OCI-LY3 (cell line): ENCODE measurements around the gene NAA60.

Experiments used
- H2AFZ ChIP-seq: fragments of 200-600, 300-600 bp; shearing (Covaris generic); 2 replicates; pipeline ENCODE4 v1.6.0; 2014; ENCODE audit warnings: antibody characterized with exemption, low read depth, low read length
- H3K27ac ChIP-seq: fragments of 200-600, 300-600 bp; sonication (generic); 2 replicates; pipeline ENCODE4 v1.5.1; 2014; ENCODE audit warnings: mild to moderate bottlenecking, low read length, moderate library complexity, mixed read lengths
- H3K27me3 ChIP-seq: fragments of 200-600, 300-600 bp; sonication (generic); 2 replicates; pipeline ENCODE4 v1.6.1; 2014; ENCODE audit warnings: low read depth, low read length, mixed read lengths
- H3K36me3 ChIP-seq: fragments of 200-600, 300-600 bp; sonication (generic); replicated peaks from 2 replicates; pipeline ENCODE3; 2014; ENCODE audit warnings: low read depth, low read length, mixed read lengths
- H3K4me1 ChIP-seq: fragments of 300-600, 200-600 bp; sonication (generic); 2 replicates; pipeline ENCODE4 v1.6.1; 2014; ENCODE audit warnings: low read length, mixed read lengths
- H3K4me2 ChIP-seq: fragments of 200-600, 300-600 bp; sonication (generic); 2 replicates; pipeline ENCODE4 v1.6.1; 2014; ENCODE audit warnings: low read length, mixed read lengths
- H3K4me3 ChIP-seq: fragments of 300-600, 200-600 bp; sonication (generic); 2 replicates; pipeline ENCODE4 v1.5.1; 2014; ENCODE audit warnings: antibody characterized with exemption, mild to moderate bottlenecking, low read length, moderate library complexity
- H3K79me2 ChIP-seq: fragments of 300-600, 200-600 bp; shearing (Covaris generic); 2 replicates; pipeline ENCODE4 v1.6.1; 2014; ENCODE audit warnings: mild to moderate bottlenecking, low read length, mixed read lengths
- H3K9ac ChIP-seq: fragments of 300-600, 200-600 bp; shearing (Covaris generic); 2 replicates; pipeline ENCODE4 v1.6.0; 2014; ENCODE audit warnings: mild to moderate bottlenecking, low read length, moderate library complexity
- H3K9me3 ChIP-seq: fragments of 200-600, 300-600 bp; shearing (Covaris generic); 2 replicates; pipeline ENCODE4 v1.6.1; 2014; ENCODE audit warnings: low read length, mixed read lengths; ENCODE audit not compliant: insufficient read depth
- H4K20me1 ChIP-seq: fragments of 200-600, 300-600 bp; sonication (generic); 2 replicates; pipeline ENCODE4 v1.6.1; 2016; ENCODE audit warnings: low read length, mixed read lengths; ENCODE audit not compliant: insufficient read depth
- EZH2phosphoT487 ChIP-seq: fragments of 200-600 bp; shearing (Covaris generic); IDR thresholded peaks from 2 replicates; pipeline ENCODE4 v1.6.1; 2018; ENCODE audit warnings: antibody characterized with exemption, mixed run types, low read depth
- TF ChIP-seq, protein P1 (sequence below): fragments of 200-600, 300-600 bp; sonication (generic); IDR thresholded peaks from 2 replicates; pipeline ENCODE4 v1.5.1; 2014; ENCODE audit warnings: antibody characterized with exemption, low read length, low read depth

The NAA60 gene

GRCh38 chr16:3480901-3481695 is 37.6 kb downstream of the NAA60 start:
- Histone ChIP-seq H3K9me3 (no peaks in the 10 kb centered on the region), H3K9ac (no peak overlapping the region), H3K4me2 (no peak overlapping the region), H3K27me3 (no peaks in the 10 kb centered on the region), H3K4me3 (no peak overlapping the region), H3K27ac (no peak overlapping the region), H2AFZ (no peak overlapping the region), H3K36me3 (peaks cover 19% of the 10 kb centered on the region), H3K4me1 (no peaks in the 10 kb centered on the region), H3K79me2 (peaks cover 19% of the 10 kb centered on the region), H4K20me1 (no peaks in the 10 kb centered on the region)
- TF ChIP-seq, protein P1, sequence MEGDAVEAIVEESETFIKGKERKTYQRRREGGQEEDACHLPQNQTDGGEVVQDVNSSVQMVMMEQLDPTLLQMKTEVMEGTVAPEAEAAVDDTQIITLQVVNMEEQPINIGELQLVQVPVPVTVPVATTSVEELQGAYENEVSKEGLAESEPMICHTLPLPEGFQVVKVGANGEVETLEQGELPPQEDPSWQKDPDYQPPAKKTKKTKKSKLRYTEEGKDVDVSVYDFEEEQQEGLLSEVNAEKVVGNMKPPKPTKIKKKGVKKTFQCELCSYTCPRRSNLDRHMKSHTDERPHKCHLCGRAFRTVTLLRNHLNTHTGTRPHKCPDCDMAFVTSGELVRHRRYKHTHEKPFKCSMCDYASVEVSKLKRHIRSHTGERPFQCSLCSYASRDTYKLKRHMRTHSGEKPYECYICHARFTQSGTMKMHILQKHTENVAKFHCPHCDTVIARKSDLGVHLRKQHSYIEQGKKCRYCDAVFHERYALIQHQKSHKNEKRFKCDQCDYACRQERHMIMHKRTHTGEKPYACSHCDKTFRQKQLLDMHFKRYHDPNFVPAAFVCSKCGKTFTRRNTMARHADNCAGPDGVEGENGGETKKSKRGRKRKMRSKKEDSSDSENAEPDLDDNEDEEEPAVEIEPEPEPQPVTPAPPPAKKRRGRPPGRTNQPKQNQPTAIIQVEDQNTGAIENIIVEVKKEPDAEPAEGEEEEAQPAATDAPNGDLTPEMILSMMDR = no peak
- TF ChIP-seq EZH2phosphoT487 = no peak

DNA sequence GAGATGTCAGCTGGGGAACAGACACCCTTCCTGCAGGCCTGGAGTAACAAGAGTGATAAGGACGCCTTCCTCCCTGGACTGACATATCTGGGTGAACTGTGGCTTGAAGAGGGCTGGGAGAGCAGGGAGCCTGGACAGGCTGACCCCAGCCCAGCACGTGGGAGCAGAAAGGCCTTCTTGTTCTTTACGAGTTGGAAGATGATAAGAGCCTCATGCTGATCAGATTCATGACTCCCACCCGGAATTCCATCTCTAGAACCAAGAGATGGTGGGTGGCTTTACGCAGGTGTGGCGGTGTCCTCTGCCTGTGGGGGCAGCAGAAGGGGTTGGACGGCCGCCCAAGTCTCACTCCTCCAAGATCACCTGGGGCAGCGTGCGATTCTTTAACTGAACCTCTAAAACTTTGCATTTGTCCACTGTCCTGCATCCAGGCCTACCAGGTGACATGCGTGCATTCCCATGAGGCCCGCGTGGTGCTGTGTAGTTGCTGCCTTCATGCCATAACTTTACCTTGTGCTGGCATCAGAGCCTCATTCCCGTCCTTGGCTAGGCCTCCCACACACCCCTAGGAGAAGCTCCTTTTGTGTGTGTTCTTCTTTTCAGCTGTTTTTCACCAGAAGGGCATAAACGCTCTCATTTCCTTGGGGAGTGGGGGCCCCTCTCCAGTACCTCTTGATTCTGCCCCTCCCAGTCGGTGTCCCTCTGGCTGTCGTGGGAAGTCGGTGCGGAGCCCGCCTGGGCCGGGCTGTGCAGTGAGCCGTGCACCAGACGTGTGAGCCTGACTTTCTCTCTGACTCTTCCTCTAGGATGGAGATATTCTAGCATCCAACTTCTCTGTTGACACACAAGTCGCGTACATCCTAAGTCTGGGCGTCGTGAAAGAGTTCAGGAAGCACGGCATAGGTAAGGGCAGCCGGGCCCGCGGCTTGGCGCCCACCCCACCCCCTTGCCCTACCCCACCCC is 38.5 kb downstream of the NAA60 start:
- Histone ChIP-seq H3K27ac (no peak overlapping the region), H3K4me2 (no peak overlapping the region), H3K79me2 (peaks cover 16% of the 10 kb centered on the region), H3K4me3 (no peak overlapping the region), H3K4me1 (no peaks in the 10 kb centered on the region), H3K9me3 (no peaks in the 10 kb centered on the region), H4K20me1 (no peaks in the 10 kb centered on the region), H3K9ac (no peak overlapping the region), H3K36me3 (peaks cover 19% of the 10 kb centered on the region), H2AFZ (no peak overlapping the region), H3K27me3 (no peaks in the 10 kb centered on the region)
- TF ChIP-seq EZH2phosphoT487 = no peak
- TF ChIP-seq, protein P1 = no peak

- no peak for TF ChIP-seq EZH2phosphoT487
- TF ChIP-seq, protein P1 = no peak
- no peak overlapping the region for H3K4me3 ChIP-seq
- peaks cover 19% of the 10 kb centered on the region for H3K36me3 ChIP-seq
- H3K4me1 ChIP-seq = no peaks in the 10 kb centered on the region
- no peak overlapping the region for H3K27ac ChIP-seq
- no peak overlapping the region for H2AFZ ChIP-seq
- peaks cover 12% of the 10 kb centered on the region; the same call in 1 of the 2 replicates for H3K79me2 ChIP-seq
- no peaks in the 10 kb centered on the region for H3K27me3 ChIP-seq
- no peaks in the 10 kb centered on the region for H3K9me3 ChIP-seq
- H3K4me2 ChIP-seq = no peak overlapping the region
- no peak overlapping the region for H3K9ac ChIP-seq
- no peaks in the 10 kb centered on the region for H4K20me1 ChIP-seq
Observed at GRCh38 chr16:3482659-3483241, 39.3 kb downstream of the NAA60 start.
